ENCODE results near the gene PCSK4. TPM values are rescaled to one million over a fixed set of nuclear protein-coding genes. Genes with fewer than 3 reads are reported as not detected.
"Not testable (repeated sequence)": the region's sequence is repeated elsewhere in the genome, so short reads cannot be mapped to it uniquely, and the experiment has no call there.

The PCSK4 gene
- total RNA-seq, 1 experiment from 2014 or later = 11.1 TPM

DNA sequence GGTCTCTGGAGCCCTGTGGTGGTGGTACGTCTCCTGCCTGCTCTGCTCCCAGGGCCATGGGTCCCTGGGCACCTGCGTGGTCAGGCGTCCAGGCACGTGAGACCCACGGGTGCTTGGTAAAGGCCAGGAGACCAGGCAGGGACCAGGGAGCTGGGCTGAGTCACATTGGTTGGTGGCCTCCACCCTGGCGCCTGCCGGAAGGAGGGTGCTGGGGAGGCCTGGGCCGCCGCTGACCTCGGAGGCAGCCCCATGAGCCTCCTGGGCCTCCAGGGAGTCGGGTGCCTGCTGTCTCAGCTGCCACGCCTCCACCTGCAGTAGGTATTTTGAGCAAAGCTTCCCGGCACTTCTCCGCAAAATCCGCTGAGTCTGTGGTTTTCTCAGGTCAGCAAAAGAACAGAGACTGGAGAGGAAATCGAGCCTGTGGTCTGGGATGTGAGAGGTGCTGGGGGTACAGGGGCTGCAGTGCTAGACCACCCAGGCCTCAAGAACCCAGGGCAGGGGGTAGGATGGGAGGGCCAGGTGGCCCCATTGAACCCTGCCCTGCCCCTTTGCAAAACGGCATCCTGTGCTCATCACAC, 30.1 kb upstream of the PCSK4 start:
- Histone ChIP-seq H3K4me2 (ENCODE audit: low read length) (no peak overlapping the region), H3K27ac (ENCODE audit: low read depth, low read length) (no peak overlapping the region; the same call in 1 of the 2 replicates), H2AFZ (ENCODE audit: low read depth, low read length, poor library complexity, severe bottlenecking) (no peak overlapping the region), H3K9me2 (ENCODE audit: insufficient read depth) (no peaks in the 10 kb centered on the region), H3K27me3 (ENCODE audit: insufficient read depth, low read length) (no peaks in the 10 kb centered on the region), H3K79me2 (ENCODE audit: insufficient read depth, low read length) (no peaks in the 10 kb centered on the region), H3K9ac (ENCODE audit: low read length) (no peak overlapping the region), H4K20me1 (ENCODE audit: insufficient read depth) (no peaks in the 10 kb centered on the region), H3K4me3 (replicated peaks in 1 of 2; ENCODE audit: low read depth in 1 of 2, low read length in 2 of 2) (no peak overlapping the region), H3K4me1 (ENCODE audit: control insufficient read depth in 1 of 2, insufficient read depth in 2 of 2, low read length in 2 of 2) (no peaks in the 10 kb centered on the region), H3K36me3 (ENCODE audit: control insufficient read depth in 1 of 2, insufficient read depth in 2 of 2, low read length in 2 of 2) (no peaks in the 10 kb centered on the region), H3K9me3 (ENCODE audit: control insufficient read depth in 1 of 2, insufficient read depth in 1 of 2, low read depth in 1 of 2, low read length in 2 of 2) (no peaks in the 10 kb centered on the region)
- POLR2A ChIA-PET = no interaction called here
- RAD21 ChIA-PET (ENCODE audit: low non-redundant PET in 1 of 2, low total read pairs in 2 of 2, uncharacterized antibody in 2 of 2, unreplicated experiment in 2 of 2) = no interaction called here
- TF ChIP-seq EGR1 (IDR thresholded peaks at IDR 0.05; ENCODE audit: low read depth) = no peak
- TF ChIP-seq MAX (IDR thresholded peaks at IDR 0.05) = no peak
- TF ChIP-seq, protein P1, sequence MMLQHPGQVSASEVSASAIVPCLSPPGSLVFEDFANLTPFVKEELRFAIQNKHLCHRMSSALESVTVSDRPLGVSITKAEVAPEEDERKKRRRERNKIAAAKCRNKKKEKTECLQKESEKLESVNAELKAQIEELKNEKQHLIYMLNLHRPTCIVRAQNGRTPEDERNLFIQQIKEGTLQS (IDR thresholded peaks at IDR 0.05) = no peak
- TF ChIP-seq SRF (IDR thresholded peaks at IDR 0.05; ENCODE audit: low read depth) = no peak
- no peak for TF ChIP-seq ELF1 (IDR thresholded peaks at IDR 0.05; ENCODE audit: borderline replicate concordance, low read depth)
- TF ChIP-seq TCF7L2 (IDR thresholded peaks at IDR 0.05; ENCODE audit: borderline replicate concordance, extremely low read depth, insufficient read depth, insufficient read length) = no peak
- TF ChIP-seq JUND (IDR thresholded peaks at IDR 0.05) = no peak
- TF ChIP-seq SP1 (IDR thresholded peaks at IDR 0.05; ENCODE audit: low read depth) = no peak
- no peak for TF ChIP-seq EZH2 (IDR thresholded peaks at IDR 0.05)
- DNase-seq (ENCODE audit: low read depth, low spot score) (no peak), ATAC-seq (no peak)
- BruUV-seq (replicated peaks) = no TSS peak
- intact Hi-C loops (cut with micrococcal nuclease) = no loop called here
- CTCF ChIA-PET = no interaction called here

GRCh38 chr19:1519802-1520201, 29.7 kb upstream of the PCSK4 start:
- H3K9ac ChIP-seq (ENCODE audit: low read length); H3K9me3 ChIP-seq (ENCODE audit: control insufficient read depth in 1 of 2, insufficient read depth in 1 of 2, low read depth in 1 of 2, low read length in 2 of 2); ATAC-seq; H3K27ac ChIP-seq (ENCODE audit: low read depth, low read length); H3K4me2 ChIP-seq (ENCODE audit: low read length); DNase-seq (ENCODE audit: low read depth, low spot score); H3K79me2 ChIP-seq (ENCODE audit: insufficient read depth, low read length); POLR2A ChIA-PET; H2AFZ ChIP-seq (ENCODE audit: low read depth, low read length, poor library complexity, severe bottlenecking); CTCF ChIA-PET; H4K20me1 ChIP-seq (ENCODE audit: insufficient read depth); BruUV-seq (replicated peaks); H3K4me1 ChIP-seq (ENCODE audit: control insufficient read depth in 1 of 2, insufficient read depth in 2 of 2, low read length in 2 of 2); H3K4me3 ChIP-seq (replicated peaks in 1 of 2; ENCODE audit: low read depth in 1 of 2, low read length in 2 of 2); H3K9me2 ChIP-seq (ENCODE audit: insufficient read depth); RAD21 ChIA-PET (ENCODE audit: low non-redundant PET in 1 of 2, low total read pairs in 2 of 2, uncharacterized antibody in 2 of 2, unreplicated experiment in 2 of 2); H3K36me3 ChIP-seq (ENCODE audit: control insufficient read depth in 1 of 2, insufficient read depth in 2 of 2, low read length in 2 of 2); intact Hi-C loops (cut with micrococcal nuclease); H3K27me3 ChIP-seq (ENCODE audit: insufficient read depth, low read length): not testable (repeated sequence)
